Activated naive CD8-positive, alpha-beta T cell treated with anti-CD3 and anti-CD28 coated beads for 36 hours (primary cell): ENCODE measurements around the gene NMNAT2. TPM values are rescaled to one million over a fixed set of nuclear protein-coding genes. Genes with fewer than 3 reads are reported as not detected.

Source experiments
- DNase-seq: peaks from one replicate; pipeline ENCODE4 v3.0.0; 2021
- H3K27ac Mint-ChIP-seq: one replicate; pipeline ENCODE4 v1.8.0; 2022; ENCODE audit warnings: mild to moderate bottlenecking, moderate library complexity, mixed read lengths
- H3K27me3 Mint-ChIP-seq: one replicate; pipeline ENCODE4 v1.8.0; 2022; ENCODE audit warnings: mild to moderate bottlenecking, mixed read lengths
- H3K36me3 Mint-ChIP-seq: one replicate; pipeline ENCODE4 v1.8.0; 2021; ENCODE audit warnings: mild to moderate bottlenecking, mixed read lengths
- H3K4me1 Mint-ChIP-seq: one replicate; pipeline ENCODE4 v1.8.0; 2021; ENCODE audit warnings: mixed read lengths
- H3K4me3 Mint-ChIP-seq: one replicate; pipeline ENCODE4 v1.8.0; 2022; ENCODE audit warnings: mild to moderate bottlenecking, moderate library complexity, mixed read lengths
- H3K9me3 Mint-ChIP-seq: one replicate; pipeline ENCODE4 v1.8.0; 2022; ENCODE audit warnings: mixed read lengths
- total RNA-seq, 2 experiments: library from RNA; stranded (reverse); gene quantifications; one replicate each; pipeline ENCODE4 v1.2.3, GENCODE V29; 2021

The NMNAT2 gene
- total RNA-seq, 2 experiments from 2014 or later = not detected

- H3K4me1 Mint-ChIP-seq = no peaks in the 10 kb centered on the region
- no peak for DNase-seq
- no peak overlapping the region for H3K4me3 Mint-ChIP-seq
- H3K27ac Mint-ChIP-seq = no peak overlapping the region
- no peaks in the 10 kb centered on the region for H3K9me3 Mint-ChIP-seq
- peaks cover 11% of the 10 kb centered on the region for H3K27me3 Mint-ChIP-seq
- H3K36me3 Mint-ChIP-seq = no peaks in the 10 kb centered on the region
Observed at GRCh38 chr1:183267646-183268431, 150.3 kb downstream of the NMNAT2 start.

GRCh38 chr1:183263886-183264602 lies 154.1 kb downstream of the NMNAT2 start:
- Mint-ChIP-seq H3K4me3 (no peak overlapping the region), H3K9me3 (no peaks in the 10 kb centered on the region), H3K4me1 (no peaks in the 10 kb centered on the region), H3K27ac (no peak overlapping the region), H3K36me3 (no peaks in the 10 kb centered on the region), H3K27me3 (peaks cover 27% of the 10 kb centered on the region)
- no peak for DNase-seq

- no peak overlapping the region for H3K27ac Mint-ChIP-seq
- no peaks in the 10 kb centered on the region for H3K36me3 Mint-ChIP-seq
- no peaks in the 10 kb centered on the region for H3K9me3 Mint-ChIP-seq
- H3K27me3 Mint-ChIP-seq = peaks cover 31% of the 10 kb centered on the region
- DNase-seq = no peak
- peaks cover 9% of the 10 kb centered on the region for H3K4me1 Mint-ChIP-seq
- no peak overlapping the region for H3K4me3 Mint-ChIP-seq
Observed at GRCh38 chr1:183262628-183263200, 155.5 kb downstream of the NMNAT2 start.

- H3K27ac Mint-ChIP-seq = no peak overlapping the region
Observed at GRCh38 chr1:183259924-183260323, 158.3 kb downstream of the NMNAT2 start.

GRCh38 chr1:183255073-183255472 lies 163.1 kb downstream of the NMNAT2 start:
- peaks cover 12% of the 10 kb centered on the region for H3K4me1 Mint-ChIP-seq
- no peak for DNase-seq
- H3K27me3 Mint-ChIP-seq = peaks cover 18% of the 10 kb centered on the region
- no peak overlapping the region for H3K4me3 Mint-ChIP-seq
- no peaks in the 10 kb centered on the region for H3K9me3 Mint-ChIP-seq
- H3K36me3 Mint-ChIP-seq = no peaks in the 10 kb centered on the region
- no peak overlapping the region for H3K27ac Mint-ChIP-seq

More at GRCh38 chr1:183259924-183260323, 158.3 kb downstream of the NMNAT2 start:
- DNase-seq = no peak
- peaks cover 27% of the 10 kb centered on the region for H3K27me3 Mint-ChIP-seq
- no peaks in the 10 kb centered on the region for H3K9me3 Mint-ChIP-seq
- H3K4me1 Mint-ChIP-seq = peaks cover 9% of the 10 kb centered on the region
- H3K4me3 Mint-ChIP-seq = no peak overlapping the region
- H3K36me3 Mint-ChIP-seq = no peaks in the 10 kb centered on the region

- no peak for DNase-seq
- H3K9me3 Mint-ChIP-seq = no peaks in the 10 kb centered on the region
- no peak overlapping the region for H3K27ac Mint-ChIP-seq
- H3K4me1 Mint-ChIP-seq = peaks cover 2% of the 10 kb centered on the region
- no peaks in the 10 kb centered on the region for H3K36me3 Mint-ChIP-seq
- H3K27me3 Mint-ChIP-seq = peaks cover 5% of the 10 kb centered on the region
- H3K4me3 Mint-ChIP-seq = no peak overlapping the region
Observed at GRCh38 chr1:183251959-183252450, 166.2 kb downstream of the NMNAT2 start.

- Mint-ChIP-seq H3K9me3 (no peaks in the 10 kb centered on the region), H3K36me3 (no peaks in the 10 kb centered on the region), H3K27ac (no peak overlapping the region), H3K4me3 (no peak overlapping the region), H3K27me3 (peaks cover 5% of the 10 kb centered on the region), H3K4me1 (peaks cover 2% of the 10 kb centered on the region)
- no peak for DNase-seq
Observed at GRCh38 chr1:183251101-183251958, 166.8 kb downstream of the NMNAT2 start.

- Mint-ChIP-seq H3K4me3 (no peak overlapping the region), H3K36me3 (no peaks in the 10 kb centered on the region), H3K9me3 (no peaks in the 10 kb centered on the region), H3K27ac (no peak overlapping the region), H3K27me3 (peaks cover 8% of the 10 kb centered on the region), H3K4me1 (peaks cover 2% of the 10 kb centered on the region)
- DNase-seq = no peak
Observed at GRCh38 chr1:183249941-183250452, 168.2 kb downstream of the NMNAT2 start.

- Mint-ChIP-seq H3K36me3 (no peaks in the 10 kb centered on the region), H3K27ac (no peak overlapping the region), H3K4me3 (no peak overlapping the region), H3K27me3 (peaks cover 8% of the 10 kb centered on the region), H3K9me3 (no peaks in the 10 kb centered on the region), H3K4me1 (peaks cover 2% of the 10 kb centered on the region)
- no peak for DNase-seq
Observed at GRCh38 chr1:183248989-183249691, 169.0 kb downstream of the NMNAT2 start.

- no peaks in the 10 kb centered on the region for H3K36me3 Mint-ChIP-seq
- H3K27ac Mint-ChIP-seq = no peak overlapping the region
- no peak overlapping the region for H3K4me3 Mint-ChIP-seq
- H3K27me3 Mint-ChIP-seq = peaks cover 8% of the 10 kb centered on the region
- no peaks in the 10 kb centered on the region for H3K9me3 Mint-ChIP-seq
- no peak for DNase-seq
- peaks cover 2% of the 10 kb centered on the region for H3K4me1 Mint-ChIP-seq
Observed at GRCh38 chr1:183247931-183248330, 170.2 kb downstream of the NMNAT2 start.

GRCh38 chr1:183247484-183247883 lies 170.7 kb downstream of the NMNAT2 start:
- no peak for DNase-seq
- Mint-ChIP-seq H3K4me3 (no peak overlapping the region), H3K36me3 (no peaks in the 10 kb centered on the region), H3K9me3 (no peaks in the 10 kb centered on the region), H3K27ac (no peak overlapping the region), H3K4me1 (no peaks in the 10 kb centered on the region), H3K27me3 (peaks cover 8% of the 10 kb centered on the region)

GRCh38 chr1:183247066-183247465 lies 171.1 kb downstream of the NMNAT2 start:
- H3K27me3 Mint-ChIP-seq = peaks cover 8% of the 10 kb centered on the region
- no peaks in the 10 kb centered on the region for H3K36me3 Mint-ChIP-seq
- no peak overlapping the region for H3K4me3 Mint-ChIP-seq
- DNase-seq = no peak
- H3K4me1 Mint-ChIP-seq = no peaks in the 10 kb centered on the region
- H3K9me3 Mint-ChIP-seq = no peaks in the 10 kb centered on the region
- H3K27ac Mint-ChIP-seq = no peak overlapping the region

GRCh38 chr1:183246436-183246835 lies 171.7 kb downstream of the NMNAT2 start:
- Mint-ChIP-seq H3K4me1 (no peaks in the 10 kb centered on the region), H3K4me3 (no peak overlapping the region), H3K27ac (no peak overlapping the region), H3K9me3 (no peaks in the 10 kb centered on the region), H3K27me3 (peaks cover 8% of the 10 kb centered on the region), H3K36me3 (no peaks in the 10 kb centered on the region)
- no peak for DNase-seq

GRCh38 chr1:183245357-183245756 lies 172.8 kb downstream of the NMNAT2 start:
- no peak for DNase-seq
- no peaks in the 10 kb centered on the region for H3K36me3 Mint-ChIP-seq
- H3K27me3 Mint-ChIP-seq = peaks cover 8% of the 10 kb centered on the region
- H3K9me3 Mint-ChIP-seq = no peaks in the 10 kb centered on the region
- no peak overlapping the region for H3K4me3 Mint-ChIP-seq
- H3K27ac Mint-ChIP-seq = no peak overlapping the region
- H3K4me1 Mint-ChIP-seq = no peaks in the 10 kb centered on the region
